Ectodermal cell (in vitro differentiated cells): ENCODE results near the gene HOOK1.
"Not testable (repeated sequence)": the region's sequence is repeated elsewhere in the genome, so short reads cannot be mapped to it uniquely, and the experiment has no call there.

ENCODE experiments used
- H3K27ac ChIP-seq: 2 replicates; pipeline ENCODE4 v1.7.0; 2013; ENCODE audit warnings: mild to moderate bottlenecking, low read depth, low read length; ENCODE audit not compliant: insufficient read depth, poor library complexity, severe bottlenecking
- H3K27me3 ChIP-seq: 2 replicates; pipeline ENCODE4 v1.7.0; 2013; ENCODE audit warnings: mild to moderate bottlenecking, low read length; ENCODE audit not compliant: insufficient read depth, control insufficient read depth, poor library complexity, severe bottlenecking
- H3K36me3 ChIP-seq: one replicate; pipeline ENCODE4 v1.7.0; 2013; ENCODE audit warnings: low read length; ENCODE audit not compliant: control insufficient read depth, insufficient read depth
- H3K4me1 ChIP-seq: one replicate; pipeline ENCODE4 v1.7.0; 2013; ENCODE audit warnings: low read length; ENCODE audit not compliant: control insufficient read depth, insufficient read depth
- H3K4me3 ChIP-seq: 2 replicates; pipeline ENCODE4 v1.7.0; 2013; ENCODE audit warnings: low read depth, low read length, control low read depth; ENCODE audit not compliant: insufficient read depth
- H3K9me3 ChIP-seq: 2 replicates; pipeline ENCODE4 v1.7.0; 2013; ENCODE audit warnings: mild to moderate bottlenecking, low read length, moderate library complexity; ENCODE audit not compliant: control insufficient read depth
- WGBS, 2 experiments: methylation state at CpG; one replicate each; pipeline ENCODE4 v1.1.7; 2013; ENCODE audit warnings: missing lambda C conversion rate in 2 of 2; 5-methylcytosine and 5-hydroxymethylcytosine counted together

The HOOK1 gene

DNA sequence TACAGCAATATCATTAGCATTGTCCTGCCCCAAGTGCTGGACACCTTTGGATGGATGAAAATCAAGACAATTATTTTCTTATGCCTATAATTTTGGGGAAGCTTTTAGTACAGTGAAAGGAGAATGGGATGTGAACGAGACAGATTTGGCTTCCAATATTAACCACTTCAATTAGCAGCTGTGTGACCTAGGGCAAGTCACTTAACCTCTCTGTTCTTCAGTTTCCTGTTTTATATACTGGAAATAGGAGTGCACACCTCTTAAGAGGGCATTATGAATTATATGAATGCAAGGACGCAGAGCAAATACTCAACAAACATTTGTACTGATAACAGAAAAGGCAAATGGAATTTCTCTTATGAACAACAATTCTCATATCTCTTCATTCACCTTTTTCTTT is 93.3 kb downstream of the HOOK1 start:
- H3K27ac ChIP-seq, result no peak overlapping the region
- H3K9me3 ChIP-seq, result no peaks in the 10 kb centered on the region
- H3K4me1 ChIP-seq, result no peaks in the 10 kb centered on the region
- no peaks in the 10 kb centered on the region for H3K36me3 ChIP-seq
- WGBS, 2 experiments, result 94 to 100% methylated on average over 1 to 2 of the region's 2 CpGs
- H3K27me3 ChIP-seq, result no peaks in the 10 kb centered on the region
- no peak overlapping the region for H3K4me3 ChIP-seq

GRCh38 chr1:59908682-59909081 is 93.9 kb downstream of the HOOK1 start:
- 96 to 98% methylated on average over 2 of the region's 2 CpGs for WGBS, 2 experiments
- no peaks in the 10 kb centered on the region for H3K9me3 ChIP-seq

DNA sequence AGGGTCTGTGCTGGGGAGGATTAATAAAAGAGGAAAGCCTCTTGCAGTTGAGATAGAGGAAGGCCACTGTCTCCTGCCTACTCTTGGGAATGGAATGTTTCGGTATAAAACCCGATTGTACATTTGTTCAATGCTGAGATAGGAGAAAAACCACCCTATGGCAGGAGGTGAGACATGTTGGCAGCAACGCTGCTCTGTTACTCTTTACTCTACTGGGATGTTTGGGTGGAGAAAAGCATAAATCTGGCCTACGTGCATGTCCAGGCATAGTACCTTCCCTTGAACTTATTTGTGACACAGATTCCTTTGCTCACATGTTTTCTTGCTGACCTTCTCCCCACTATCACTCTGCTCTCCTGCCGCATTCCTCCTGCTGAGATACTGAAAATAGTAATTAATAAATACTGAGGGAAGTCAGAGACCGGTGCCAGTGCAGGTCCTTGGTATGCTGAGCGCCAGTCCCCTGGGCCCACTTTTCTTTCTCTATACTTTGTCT is 100.1 kb downstream of the HOOK1 start:
- 92 to 94% methylated on average over 7 of the region's 7 CpGs for WGBS, 2 experiments
- not testable (repeated sequence) for H3K4me3 ChIP-seq, H3K27me3 ChIP-seq, H3K9me3 ChIP-seq, H3K4me1 ChIP-seq, H3K27ac ChIP-seq, H3K36me3 ChIP-seq

More at GRCh38 chr1:59908682-59909081, 93.9 kb downstream of the HOOK1 start:
- H3K4me3 ChIP-seq, result no peak overlapping the region
- no peaks in the 10 kb centered on the region for H3K4me1 ChIP-seq
- no peaks in the 10 kb centered on the region for H3K27me3 ChIP-seq
- H3K36me3 ChIP-seq, result no peaks in the 10 kb centered on the region
- no peak overlapping the region for H3K27ac ChIP-seq

DNA sequence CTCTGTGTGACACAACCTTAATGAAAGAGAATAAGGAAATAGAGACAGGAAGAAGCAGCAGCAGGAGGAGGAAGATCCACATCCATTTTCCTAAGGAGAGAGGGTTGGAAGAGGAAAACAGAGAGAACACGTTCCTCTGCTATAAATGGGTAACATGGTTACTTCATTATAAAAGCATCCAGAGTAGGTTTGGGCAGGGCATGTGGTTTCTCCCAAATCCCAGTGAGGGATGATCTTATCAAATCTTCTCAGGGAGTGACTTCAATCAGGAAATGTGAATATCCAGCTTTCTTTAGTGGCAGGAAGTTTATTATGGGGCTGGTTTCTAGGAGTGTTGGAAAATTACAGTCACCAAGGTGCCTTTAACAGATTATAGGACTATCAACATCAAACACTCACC is 100.8 kb downstream of the HOOK1 start:
- Histone ChIP-seq H3K27me3 (no peaks in the 10 kb centered on the region), H3K4me1 (no peaks in the 10 kb centered on the region), H3K36me3 (no peaks in the 10 kb centered on the region), H3K9me3 (no peaks in the 10 kb centered on the region), H3K4me3 (no peak overlapping the region), H3K27ac (no peak overlapping the region)
- 89 to 93% methylated on average over 1 of the region's 1 CpG for WGBS, 2 experiments

DNA sequence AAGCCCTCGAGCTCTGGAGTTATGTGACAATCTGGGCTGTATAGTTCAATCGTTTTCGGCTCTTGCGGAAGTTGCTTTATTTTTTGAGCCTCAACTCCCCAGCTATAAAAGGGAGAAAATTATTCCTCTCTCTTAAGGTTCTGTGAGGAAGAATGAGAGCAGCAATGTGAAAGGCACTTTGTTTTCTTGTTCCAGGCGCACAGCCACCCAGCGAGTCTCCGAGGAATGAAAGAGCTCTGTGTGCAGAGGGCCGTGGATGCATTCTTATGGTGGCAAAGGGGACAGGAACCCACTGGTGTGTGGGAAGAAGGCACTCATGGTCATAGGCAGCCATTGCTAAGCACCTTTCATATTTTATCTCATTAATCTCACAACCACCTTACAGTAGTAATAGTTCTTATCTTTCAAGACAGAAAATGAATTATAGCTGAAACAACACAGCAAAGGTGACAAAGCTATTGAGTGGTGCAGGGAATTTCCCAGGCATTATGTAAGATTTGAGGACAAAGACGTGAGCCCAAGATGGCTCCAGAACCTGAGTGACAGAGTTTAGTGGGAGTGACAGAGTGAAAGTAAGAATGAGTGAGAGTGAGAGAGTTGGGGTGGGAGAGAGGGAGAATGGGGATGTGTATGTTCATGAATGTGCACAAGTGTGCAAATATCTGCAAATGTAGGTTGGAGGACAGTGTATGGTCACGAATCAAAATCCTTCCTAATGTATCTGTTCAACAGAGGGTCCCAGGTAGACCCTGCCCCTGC is 102.5 kb downstream of the HOOK1 start:
- H3K4me3 ChIP-seq, result no peak overlapping the region
- H3K4me1 ChIP-seq, result no peaks in the 10 kb centered on the region
- H3K9me3 ChIP-seq, result no peaks in the 10 kb centered on the region
- WGBS, 2 experiments, result 91 to 95% methylated on average over 10 of the region's 10 CpGs
- H3K36me3 ChIP-seq, result no peaks in the 10 kb centered on the region
- no peak overlapping the region for H3K27ac ChIP-seq
- no peaks in the 10 kb centered on the region for H3K27me3 ChIP-seq

DNA sequence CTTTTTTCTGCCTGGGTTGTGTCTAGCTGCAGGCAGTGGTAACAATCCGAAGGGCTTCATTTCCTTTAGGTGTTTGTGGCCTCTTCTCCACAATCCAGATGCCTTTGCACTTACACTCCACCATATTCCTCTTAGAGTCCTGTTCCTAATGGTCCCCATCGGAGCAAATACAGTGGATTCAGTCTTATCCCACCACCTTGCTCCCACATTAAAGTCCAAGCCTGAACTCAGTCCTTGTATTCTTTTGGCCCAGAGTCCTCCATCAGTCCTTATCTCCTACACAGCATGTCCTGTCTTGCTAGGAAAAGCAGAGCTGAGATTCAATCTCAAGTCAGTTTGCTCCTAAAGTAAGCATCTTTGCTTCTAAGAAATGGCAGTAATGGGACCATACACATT is 103.0 kb downstream of the HOOK1 start:
- WGBS, 2 experiments, result 91 to 93% methylated on average over 2 of the region's 2 CpGs
- no peak overlapping the region for H3K4me3 ChIP-seq
- no peaks in the 10 kb centered on the region for H3K4me1 ChIP-seq
- no peaks in the 10 kb centered on the region for H3K9me3 ChIP-seq
- H3K27me3 ChIP-seq, result no peaks in the 10 kb centered on the region
- no peak overlapping the region for H3K27ac ChIP-seq
- H3K36me3 ChIP-seq, result no peaks in the 10 kb centered on the region

- H3K36me3 ChIP-seq, result no peaks in the 10 kb centered on the region
- H3K9me3 ChIP-seq, result no peaks in the 10 kb centered on the region
- no peak overlapping the region for H3K27ac ChIP-seq
- H3K27me3 ChIP-seq, result no peaks in the 10 kb centered on the region
- H3K4me1 ChIP-seq, result no peaks in the 10 kb centered on the region
- H3K4me3 ChIP-seq, result no peak overlapping the region
- WGBS, 2 experiments, result 88 to 100% methylated on average over 1 to 2 of the region's 2 CpGs
Measured at GRCh38 chr1:59919746-59920145, 105.0 kb downstream of the HOOK1 start.

- not testable (repeated sequence) for H3K4me1 ChIP-seq, H3K27ac ChIP-seq, H3K9me3 ChIP-seq, H3K4me3 ChIP-seq, H3K36me3 ChIP-seq
- peaks cover 14% of the 10 kb centered on the region for H3K27me3 ChIP-seq
- 93 to 97% methylated on average over 6 of the region's 6 CpGs for WGBS, 2 experiments
Measured at GRCh38 chr1:59921258-59921899, 106.6 kb downstream of the HOOK1 start.

DNA sequence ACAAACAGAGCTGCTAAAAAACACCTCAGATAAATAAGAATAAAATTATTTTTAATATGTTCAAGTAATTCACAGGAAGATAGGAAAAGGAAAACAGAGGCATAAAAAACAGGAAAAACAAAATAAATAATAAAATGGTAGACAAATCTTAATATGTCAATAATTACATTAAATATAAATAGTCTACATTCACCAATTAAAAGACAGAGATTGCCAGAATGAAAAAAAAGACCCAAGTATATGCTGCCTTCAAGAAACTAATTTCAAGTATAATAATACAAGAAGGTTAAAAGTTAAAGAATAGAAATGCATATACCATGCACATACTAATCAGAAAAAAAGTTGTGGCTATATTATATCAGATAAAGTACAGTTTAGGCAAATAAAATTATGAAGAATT is 109.9 kb downstream of the HOOK1 start:
- Histone ChIP-seq H3K4me1 (no peaks in the 10 kb centered on the region), H3K4me3 (no peak overlapping the region), H3K9me3 (no peaks in the 10 kb centered on the region), H3K27ac (no peak overlapping the region), H3K36me3 (no peaks in the 10 kb centered on the region), H3K27me3 (peaks cover 44% of the 10 kb centered on the region)
